ENCODE results near the gene CCDC122. TPM values are rescaled to one million over a fixed set of nuclear protein-coding genes. Genes with fewer than 3 reads are reported as not detected.
A peak's percentile ranks its signal among the peaks of the same experiment; 100 is the strongest.

CCDC122 gene
- total RNA-seq, 2 donors from 2014 or later, result 4.9 to 6.2 TPM

GRCh38 chr13:43804461-43805070 is 75.0 kb downstream of the CCDC122 start:
- Histone ChIP-seq H3K4me3 (no peak overlapping the region), H3K27me3 (no peaks in the 10 kb centered on the region), H3K4me1 (no peaks in the 10 kb centered on the region), H3K36me3 (replicated peaks in 1 of 2; ENCODE audit: insufficient read depth in 1 of 2, low read depth in 2 of 2) (no peaks in the 10 kb centered on the region), H3K27ac (no peak overlapping the region), H3K9me3 (no peaks in the 10 kb centered on the region)
- no peak for TF ChIP-seq POLR2A (IDR thresholded peaks at IDR 0.05)
- TF ChIP-seq CTCF (IDR thresholded peaks at IDR 0.05), result peak; percentile 22 to 69 (median 56)
- ATAC-seq (no peak), DNase-seq (peak in 2 of 4 donors; percentile 15 to 29)
- whole genome bisulfite sequencing, 2 donors, result 17% methylated on average over 5 of the region's 5 CpGs
- intact Hi-C loops (cut with DNase I), result loop anchor here (10.0 kb wide), 1 partner anchor 500 kb away; no protein-coding TSS in a partner anchor

GRCh38 chr13:43802511-43802910 is 77.0 kb downstream of the CCDC122 start:
- Histone ChIP-seq H3K36me3 (replicated peaks in 1 of 2; ENCODE audit: insufficient read depth in 1 of 2, low read depth in 2 of 2) (no peaks in the 10 kb centered on the region), H3K9me3 (no peaks in the 10 kb centered on the region), H3K27me3 (no peaks in the 10 kb centered on the region), H3K27ac (no peak overlapping the region), H3K4me1 (no peaks in the 10 kb centered on the region), H3K4me3 (no peak overlapping the region)
- ATAC-seq (no peak), DNase-seq (no peak)
- TF ChIP-seq POLR2A (IDR thresholded peaks at IDR 0.05) (no peak), CTCF (IDR thresholded peaks at IDR 0.05) (no peak)
- intact Hi-C loops (cut with DNase I), result loop anchor here (10.0 kb wide), 1 partner anchor 498 kb away; no protein-coding TSS in a partner anchor

GRCh38 chr13:43800828-43801227 is 78.7 kb downstream of the CCDC122 start:
- no peak overlapping the region for H3K4me3 ChIP-seq
- intact Hi-C loops (cut with DNase I), result loop anchor here (10.0 kb wide), 1 partner anchor 496 kb away; no protein-coding TSS in a partner anchor
- 61 to 64% methylated on average over 3 of the region's 3 CpGs for WGBS, 2 donors
- no peaks in the 10 kb centered on the region for H3K27me3 ChIP-seq
- DNase-seq (no peak), ATAC-seq (no peak)
- TF ChIP-seq CTCF (IDR thresholded peaks at IDR 0.05), result no peak
- no peak for TF ChIP-seq POLR2A (IDR thresholded peaks at IDR 0.05)
- H3K9me3 ChIP-seq, result no peaks in the 10 kb centered on the region
- H3K27ac ChIP-seq, result no peak overlapping the region
- no peaks in the 10 kb centered on the region for H3K36me3 ChIP-seq (replicated peaks in 1 of 2; ENCODE audit: insufficient read depth in 1 of 2, low read depth in 2 of 2)
- no peaks in the 10 kb centered on the region for H3K4me1 ChIP-seq

GRCh38 chr13:43799191-43799590 is 80.3 kb downstream of the CCDC122 start:
- no peaks in the 10 kb centered on the region for H3K9me3 ChIP-seq
- H3K27ac ChIP-seq, result no peak overlapping the region
- no peak for DNase-seq
- no peaks in the 10 kb centered on the region for H3K27me3 ChIP-seq
- TF ChIP-seq POLR2A (IDR thresholded peaks at IDR 0.05), result no peak
- TF ChIP-seq CTCF (IDR thresholded peaks at IDR 0.05), result no peak
- H3K4me1 ChIP-seq, result no peaks in the 10 kb centered on the region
- ATAC-seq, result no peak
- H3K36me3 ChIP-seq (replicated peaks in 1 of 2; ENCODE audit: insufficient read depth in 1 of 2, low read depth in 2 of 2), result no peaks in the 10 kb centered on the region
- 50 to 69% methylated on average over 4 of the region's 4 CpGs for WGBS, 2 donors
- H3K4me3 ChIP-seq, result no peak overlapping the region
- intact Hi-C loops (cut with DNase I), result no loop called here

- no peak for ATAC-seq
- 48 to 57% methylated on average over 3 of the region's 3 CpGs for WGBS, 2 donors
- H3K27me3 ChIP-seq, result no peaks in the 10 kb centered on the region
Observed at GRCh38 chr13:43797869-43798268, 81.7 kb downstream of the CCDC122 start.

More at GRCh38 chr13:43797869-43798268, 81.7 kb downstream of the CCDC122 start:
- Histone ChIP-seq H3K36me3 (replicated peaks in 1 of 2; ENCODE audit: insufficient read depth in 1 of 2, low read depth in 2 of 2) (no peaks in the 10 kb centered on the region), H3K9me3 (no peaks in the 10 kb centered on the region), H3K27ac (no peak overlapping the region), H3K4me3 (no peak overlapping the region), H3K4me1 (no peaks in the 10 kb centered on the region)
- TF ChIP-seq POLR2A (IDR thresholded peaks at IDR 0.05) (no peak), CTCF (IDR thresholded peaks at IDR 0.05) (no peak)
- no peak for DNase-seq
- intact Hi-C loops (cut with DNase I), result no loop called here

Data from body of pancreas (tissue), 4 donors.